Body of pancreas (tissue), 4 donors: Measurements from ENCODE around the gene ISM2.

ENCODE experiments used
- CTCF ChIP-seq, 7 experiments: fragments of 450-650 bp in 4 of 7; fragments of 200-600 bp in 3 of 7; sonication (generic) in 3 of 7; IDR thresholded peaks; one replicate each; pipeline ENCODE4 v1.5.1; 2016 to 2019; ENCODE audit warnings: antibody characterized with exemption in 7 of 7
- POLR2A ChIP-seq, 3 donors: fragments of 450-650 bp; IDR thresholded peaks; one replicate each; pipeline ENCODE4 v1.6.1; 2016; ENCODE audit warnings: antibody characterized with exemption in 3 of 3, mild to moderate bottlenecking in 2 of 3

DNA sequence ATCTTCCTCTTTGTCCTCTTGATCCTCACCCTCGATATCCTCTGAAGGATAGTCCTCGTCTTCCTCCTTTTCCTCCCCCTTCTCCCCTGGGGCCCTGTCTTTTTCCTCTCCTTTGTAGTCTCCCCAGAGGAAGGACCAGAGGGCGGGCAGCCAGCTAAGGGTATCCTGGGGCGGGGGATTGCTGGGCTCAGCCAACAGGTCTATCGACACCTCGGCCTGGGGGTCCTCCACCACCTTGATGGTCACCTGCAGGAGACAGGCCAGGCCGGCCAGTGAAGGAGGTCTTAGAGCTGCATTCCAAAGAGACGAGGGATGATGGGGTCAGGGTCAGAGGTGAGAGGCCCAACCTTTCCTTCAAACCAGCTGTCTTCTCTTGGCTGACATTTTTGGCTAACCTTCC lies 16.2 kb downstream of the ISM2 start:
- TF ChIP-seq CTCF (IDR thresholded peaks at IDR 0.05) (no peak), POLR2A (IDR thresholded peaks at IDR 0.05) (no peak)
